ENCODE data around the gene CIAO1. TPM values are rescaled to one million over a fixed set of nuclear protein-coding genes. Genes with fewer than 3 reads are reported as not detected.

Gene CIAO1
- total RNA-seq, 4 donors from 2014 or later = 73.5 to 102 (median 95.6) TPM

DNA sequence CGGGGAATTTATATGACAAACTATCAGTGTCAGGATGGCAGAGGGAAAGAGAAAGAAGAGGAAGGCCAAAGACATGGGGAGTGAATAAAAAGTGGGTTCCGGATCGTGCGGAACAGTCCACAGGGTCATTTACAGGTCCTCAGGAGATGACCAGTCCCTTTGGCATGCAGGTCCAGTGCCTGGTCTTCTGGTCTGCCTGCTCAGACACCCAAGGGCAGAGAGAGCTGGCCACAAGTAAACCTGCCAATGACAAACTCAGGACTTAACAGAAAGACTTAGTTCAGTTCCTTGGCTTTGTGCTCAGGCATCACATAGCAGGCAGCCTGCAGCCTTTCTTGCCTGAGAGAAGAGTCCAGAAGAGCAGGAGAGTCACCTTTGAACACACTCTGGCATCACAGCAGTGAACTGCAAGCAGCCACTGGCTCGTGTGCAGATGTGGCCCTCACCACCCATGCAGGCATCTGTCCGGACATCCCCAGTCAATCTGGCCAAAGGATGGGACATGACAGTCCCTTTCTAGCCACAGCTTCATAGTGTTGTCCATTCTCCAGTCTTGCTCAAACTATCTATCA lies 14.2 kb upstream of the CIAO1 start:
- DNase-seq (peak; percentile 90 to 98), ATAC-seq (peak; percentile 90 to 92)
- in situ Hi-C loops (cut with MboI; ENCODE audit: low sequenced_read_pairs in 4 of 4) (loop anchor here in 2 of 4 donors (10.0 to 25.0 kb wide), 3 partner anchors 47 to 240 kb away; partner anchors contain the start of genes ASTL (in 1 of the 2), DUSP2 (in 1 of the 2) and STARD7 (in 1 of the 2)), intact Hi-C loops (cut with DNase I; ENCODE audit: low total_unique reads) (loop anchor here (10.0 kb wide), 1 partner anchor 383 kb away; the partner anchor contains the start of gene KANSL3)
- Histone ChIP-seq H3K9me3 (no peaks in the 10 kb centered on the region), H3K27me3 (no peaks in the 10 kb centered on the region), H3K4me1 (peaks cover 78 to 86% of the 10 kb centered on the region in 2 donors), H3K36me3 (peaks cover 0 to 22% of the 10 kb centered on the region in 2 donors), H3K27ac (peak overlapping the region; percentile 94 to 99 (median 96)), H3K4me3 (peak overlapping the region in 1 of 4 donors; percentile 45)
- TF ChIP-seq, protein P1, sequence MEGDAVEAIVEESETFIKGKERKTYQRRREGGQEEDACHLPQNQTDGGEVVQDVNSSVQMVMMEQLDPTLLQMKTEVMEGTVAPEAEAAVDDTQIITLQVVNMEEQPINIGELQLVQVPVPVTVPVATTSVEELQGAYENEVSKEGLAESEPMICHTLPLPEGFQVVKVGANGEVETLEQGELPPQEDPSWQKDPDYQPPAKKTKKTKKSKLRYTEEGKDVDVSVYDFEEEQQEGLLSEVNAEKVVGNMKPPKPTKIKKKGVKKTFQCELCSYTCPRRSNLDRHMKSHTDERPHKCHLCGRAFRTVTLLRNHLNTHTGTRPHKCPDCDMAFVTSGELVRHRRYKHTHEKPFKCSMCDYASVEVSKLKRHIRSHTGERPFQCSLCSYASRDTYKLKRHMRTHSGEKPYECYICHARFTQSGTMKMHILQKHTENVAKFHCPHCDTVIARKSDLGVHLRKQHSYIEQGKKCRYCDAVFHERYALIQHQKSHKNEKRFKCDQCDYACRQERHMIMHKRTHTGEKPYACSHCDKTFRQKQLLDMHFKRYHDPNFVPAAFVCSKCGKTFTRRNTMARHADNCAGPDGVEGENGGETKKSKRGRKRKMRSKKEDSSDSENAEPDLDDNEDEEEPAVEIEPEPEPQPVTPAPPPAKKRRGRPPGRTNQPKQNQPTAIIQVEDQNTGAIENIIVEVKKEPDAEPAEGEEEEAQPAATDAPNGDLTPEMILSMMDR (IDR thresholded peaks at IDR 0.05 in 4 of 5, conservative IDR thresholded peaks at IDR 0.05 in 1 of 5) = no peak
- no peak for TF ChIP-seq POLR2A (IDR thresholded peaks at IDR 0.05)

DNA sequence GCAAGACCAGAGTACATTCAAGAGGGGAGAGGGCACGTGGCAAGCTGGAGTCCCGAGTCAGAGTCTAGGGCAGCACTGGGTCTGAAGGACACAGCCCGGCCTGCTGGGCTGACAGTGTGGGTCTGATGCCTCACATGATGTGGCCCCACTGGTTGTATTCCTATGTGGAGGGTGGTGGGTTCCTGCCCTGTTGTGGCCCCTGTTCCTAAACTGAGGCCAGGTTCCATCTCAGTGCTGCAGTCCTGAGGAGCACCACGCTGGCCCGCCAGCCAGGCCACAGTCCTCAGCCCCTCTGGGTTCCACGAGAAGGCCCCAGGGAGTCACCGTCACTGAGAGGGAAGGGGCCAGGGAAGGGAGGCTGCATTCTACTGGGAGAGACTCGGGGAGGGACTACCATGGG lies 13.5 kb upstream of the CIAO1 start:
- H3K4me3 ChIP-seq = no peak overlapping the region
- ATAC-seq (no peak), DNase-seq (no peak)
- no peaks in the 10 kb centered on the region for H3K27me3 ChIP-seq
- peaks cover 82 to 86% of the 10 kb centered on the region in 2 donors for H3K4me1 ChIP-seq
- peaks cover 0 to 22% of the 10 kb centered on the region in 2 donors for H3K36me3 ChIP-seq
- TF ChIP-seq, protein P1 (IDR thresholded peaks at IDR 0.05 in 4 of 5, conservative IDR thresholded peaks at IDR 0.05 in 1 of 5) = no peak
- TF ChIP-seq POLR2A (IDR thresholded peaks at IDR 0.05) = no peak
- in situ Hi-C loops (cut with MboI; ENCODE audit: low sequenced_read_pairs in 4 of 4) = loop anchor here in 2 of 4 donors (10.0 to 25.0 kb wide), 3 partner anchors 48 to 240 kb away; partner anchors contain the start of genes ASTL (in 1 of the 2), DUSP2 (in 1 of the 2) and STARD7 (in 1 of the 2)
- intact Hi-C loops (cut with DNase I; ENCODE audit: low total_unique reads) = loop anchor here (10.0 kb wide), 1 partner anchor 382 kb away; the partner anchor contains the start of gene KANSL3
- H3K27ac ChIP-seq = peak overlapping the region; percentile 94 to 99 (median 96)
- no peaks in the 10 kb centered on the region for H3K9me3 ChIP-seq

DNA sequence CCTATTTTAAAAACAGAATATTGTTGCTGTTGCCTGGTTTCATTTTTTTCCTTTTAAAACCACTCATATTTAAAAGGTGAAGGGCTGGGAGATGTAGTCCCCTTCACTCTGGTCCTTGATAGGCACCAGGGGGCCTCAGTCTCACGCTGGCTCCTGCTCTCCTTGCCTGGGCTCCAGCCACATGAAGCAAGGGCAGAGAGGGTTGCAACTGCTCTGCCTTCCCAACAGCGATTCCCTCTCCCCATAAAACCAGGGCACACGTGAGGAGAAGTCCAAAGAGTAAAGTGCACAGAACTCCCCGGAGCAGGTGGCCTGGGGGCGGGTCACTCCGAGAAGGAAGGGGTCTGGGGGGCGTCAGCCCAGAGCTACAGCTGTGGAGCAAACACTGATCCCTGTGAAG lies 13.0 kb upstream of the CIAO1 start:
- H3K4me3 ChIP-seq = no peak overlapping the region
- DNase-seq (no peak), ATAC-seq (peak in 1 of 2 donors; percentile 12)
- H3K27ac ChIP-seq = peak overlapping the region; percentile 94 to 99 (median 96)
- in situ Hi-C loops (cut with MboI; ENCODE audit: low sequenced_read_pairs in 4 of 4) (loop anchor here in 2 of 4 donors (10.0 to 25.0 kb wide), 3 partner anchors 48 to 241 kb away; partner anchors contain the start of genes ASTL (in 1 of the 2), DUSP2 (in 1 of the 2) and STARD7 (in 1 of the 2)), intact Hi-C loops (cut with DNase I; ENCODE audit: low total_unique reads) (loop anchor here (10.0 kb wide), 1 partner anchor 382 kb away; the partner anchor contains the start of gene KANSL3)
- H3K4me1 ChIP-seq = peaks cover 84 to 86% of the 10 kb centered on the region in 2 donors
- H3K9me3 ChIP-seq = no peaks in the 10 kb centered on the region
- TF ChIP-seq POLR2A (IDR thresholded peaks at IDR 0.05) = no peak
- TF ChIP-seq, protein P1 (IDR thresholded peaks at IDR 0.05 in 4 of 5, conservative IDR thresholded peaks at IDR 0.05 in 1 of 5) = no peak
- H3K36me3 ChIP-seq = peaks cover 0 to 22% of the 10 kb centered on the region in 2 donors
- no peaks in the 10 kb centered on the region for H3K27me3 ChIP-seq

DNA sequence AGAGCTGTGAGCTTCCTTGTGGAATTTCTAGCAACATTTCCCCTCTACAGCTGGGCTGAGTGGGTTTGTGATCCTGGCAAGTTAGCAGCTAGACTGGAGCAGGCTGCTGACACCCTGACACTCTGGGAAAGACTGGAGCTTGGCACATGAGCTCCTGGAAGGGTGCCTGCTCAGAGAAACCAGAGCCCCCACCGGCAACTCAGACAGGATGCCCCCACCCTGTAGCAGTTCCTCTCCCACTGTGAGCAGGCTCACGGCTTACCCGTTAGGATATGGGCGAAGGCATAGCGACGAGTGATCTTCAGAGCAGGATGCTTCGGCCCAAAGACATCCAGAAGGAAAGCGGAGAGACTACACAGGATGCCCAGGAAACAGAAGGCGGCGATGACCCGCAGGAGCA lies 11.5 kb upstream of the CIAO1 start:
- no peaks in the 10 kb centered on the region for H3K27me3 ChIP-seq
- H3K4me3 ChIP-seq = no peak overlapping the region
- H3K27ac ChIP-seq = peak overlapping the region; percentile 94 to 99 (median 96)
- intact Hi-C loops (cut with DNase I; ENCODE audit: low total_unique reads) (loop anchor here (10.0 kb wide), 1 partner anchor 380 kb away; the partner anchor contains the start of gene KANSL3), in situ Hi-C loops (cut with MboI; ENCODE audit: low sequenced_read_pairs in 4 of 4) (loop anchor here in 2 of 4 donors (10.0 to 25.0 kb wide), 3 partner anchors 50 to 242 kb away; partner anchors contain the start of genes ASTL (in 1 of the 2), DUSP2 (in 1 of the 2) and STARD7 (in 1 of the 2))
- peaks cover 96 to 99% of the 10 kb centered on the region in 2 donors for H3K4me1 ChIP-seq
- no peaks in the 10 kb centered on the region for H3K9me3 ChIP-seq
- ATAC-seq = no peak
- peaks cover 0 to 22% of the 10 kb centered on the region in 2 donors for H3K36me3 ChIP-seq
- TF ChIP-seq, protein P1 (IDR thresholded peaks at IDR 0.05 in 4 of 5, conservative IDR thresholded peaks at IDR 0.05 in 1 of 5) = no peak
- no peak for TF ChIP-seq POLR2A (IDR thresholded peaks at IDR 0.05)
- DNase-seq = no peak
